Upper lobe of left lung (tissue), 6 donors: Measurements from ENCODE around the gene SLC35F3. TPM values are rescaled to one million over a fixed set of nuclear protein-coding genes. Genes with fewer than 3 reads are reported as not detected.
"Not testable (repeated sequence)": the region's sequence is repeated elsewhere in the genome, so short reads cannot be mapped to it uniquely, and the experiment has no call there.

Experiments used
- ATAC-seq, 2 donors: fragments of 200-7000 bp; cut with Tn5 transposase; one replicate each; pipeline ENCODE4 v1.9.1; 2022; ENCODE audit warnings: mild to moderate bottlenecking in 2 of 2, moderate library complexity in 2 of 2; ENCODE audit not compliant: low FRiP score in 2 of 2
- DNase-seq, 2 donors: peaks; one replicate each; pipeline ENCODE4 v3.0.0-alpha.2; 2019 to 2020
- H3K27ac ChIP-seq, 4 donors: fragments of 200-600 bp; sonication (generic); one replicate each; pipeline ENCODE4 v1.5.1; 2016 to 2019
- H3K27me3 ChIP-seq, 4 donors: fragments of 200-600 bp; sonication (generic); one replicate each; pipeline ENCODE4 v1.5.1; 2017 to 2019
- H3K36me3 ChIP-seq, 4 donors: fragments of 200-600 bp; sonication (generic); one replicate each; pipeline ENCODE4 v1.5.1; 2016 to 2019
- H3K4me1 ChIP-seq, 4 donors: fragments of 200-600 bp; sonication (generic); one replicate each; pipeline ENCODE4 v1.5.1; 2018 to 2019
- H3K4me3 ChIP-seq, 4 donors: fragments of 200-600 bp; sonication (generic); one replicate each; pipeline ENCODE4 v1.5.1; 2017 to 2019; ENCODE audit warnings: mild to moderate bottlenecking in 2 of 4, moderate library complexity in 1 of 4
- H3K9me3 ChIP-seq, 4 donors: fragments of 200-600 bp; sonication (generic); one replicate each; pipeline ENCODE4 v1.5.1; 2018 to 2019
- EP300 ChIP-seq, 4 donors: sonication (generic); formaldehyde crosslinking; IDR thresholded peaks; one replicate each; pipeline ENCODE4 v1.5.1; 2017; ENCODE audit warnings: antibody characterized with exemption in 4 of 4, control low read depth in 2 of 4
- POLR2A ChIP-seq, 4 donors: fragments of 450-650 bp; IDR thresholded peaks; one replicate each; pipeline ENCODE4 v1.5.1; 2016 to 2017; ENCODE audit warnings: antibody characterized with exemption in 4 of 4, mild to moderate bottlenecking in 2 of 4
- POLR2AphosphoS5 ChIP-seq, 2 donors: sonication (generic); formaldehyde crosslinking; IDR thresholded peaks; one replicate each; pipeline ENCODE4 v1.5.1; 2017; ENCODE audit warnings: antibody characterized with exemption in 2 of 2
- WGBS, 2 donors: methylation state at CpG; one replicate each; pipeline ENCODE4 v1.1.5; 2017 to 2018; 5-methylcytosine and 5-hydroxymethylcytosine counted together
- total RNA-seq, 6 donors: library from RNA; depleted of rRNA in 4 of 6; stranded (reverse); fragments of >200 nt in 4 of 6; gene quantifications; one replicate each; pipeline versions ENCODE4 v1.1.0 to v1.2.1, GENCODE V29; 2016 to 2021
- TF ChIP-seq, protein P1 (sequence below), 6 experiments: fragments of 450-650 bp in 4 of 6; fragments of 200-600 bp in 2 of 6; sonication (generic) in 2 of 6; IDR thresholded peaks; one replicate each; pipeline ENCODE4 v1.5.1; 2016 to 2019; ENCODE audit warnings: antibody characterized with exemption in 6 of 6
- donor health status: DM: no; HTN: no; CAD: no; lungs with moderate emphysema.
- donor health status: DM: no; HTN: yes; CAD: no; lungs with severe emphysema.

SLC35F3 gene
- total RNA-seq, 6 donors from 2014 or later, result 0.30 to 1.7 (median 0.40) TPM; not detected in 1

GRCh38 chr1:234208791-234209190, 304.3 kb downstream of the SLC35F3 start:
- no peak for ATAC-seq
- DNase-seq, result no peak
- Histone ChIP-seq H3K27ac (no peak overlapping the region), H3K27me3 (no peaks in the 10 kb centered on the region), H3K4me3 (no peak overlapping the region), H3K36me3 (no peaks in the 10 kb centered on the region), H3K4me1 (peaks cover 0 to 6% (median 2%) of the 10 kb centered on the region in 4 donors), H3K9me3 (no peaks in the 10 kb centered on the region)
- TF ChIP-seq EP300 (IDR thresholded peaks at IDR 0.05), result no peak
- TF ChIP-seq, protein P1, sequence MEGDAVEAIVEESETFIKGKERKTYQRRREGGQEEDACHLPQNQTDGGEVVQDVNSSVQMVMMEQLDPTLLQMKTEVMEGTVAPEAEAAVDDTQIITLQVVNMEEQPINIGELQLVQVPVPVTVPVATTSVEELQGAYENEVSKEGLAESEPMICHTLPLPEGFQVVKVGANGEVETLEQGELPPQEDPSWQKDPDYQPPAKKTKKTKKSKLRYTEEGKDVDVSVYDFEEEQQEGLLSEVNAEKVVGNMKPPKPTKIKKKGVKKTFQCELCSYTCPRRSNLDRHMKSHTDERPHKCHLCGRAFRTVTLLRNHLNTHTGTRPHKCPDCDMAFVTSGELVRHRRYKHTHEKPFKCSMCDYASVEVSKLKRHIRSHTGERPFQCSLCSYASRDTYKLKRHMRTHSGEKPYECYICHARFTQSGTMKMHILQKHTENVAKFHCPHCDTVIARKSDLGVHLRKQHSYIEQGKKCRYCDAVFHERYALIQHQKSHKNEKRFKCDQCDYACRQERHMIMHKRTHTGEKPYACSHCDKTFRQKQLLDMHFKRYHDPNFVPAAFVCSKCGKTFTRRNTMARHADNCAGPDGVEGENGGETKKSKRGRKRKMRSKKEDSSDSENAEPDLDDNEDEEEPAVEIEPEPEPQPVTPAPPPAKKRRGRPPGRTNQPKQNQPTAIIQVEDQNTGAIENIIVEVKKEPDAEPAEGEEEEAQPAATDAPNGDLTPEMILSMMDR (IDR thresholded peaks at IDR 0.05), result no peak
- TF ChIP-seq POLR2AphosphoS5 (IDR thresholded peaks at IDR 0.05), result no peak
- no peak for TF ChIP-seq POLR2A (IDR thresholded peaks at IDR 0.05)
- WGBS, 2 donors, result 56 to 78% methylated on average over 1 of the region's 1 CpG

- ATAC-seq, DNase-seq, H3K27ac ChIP-seq, H3K9me3 ChIP-seq, H3K27me3 ChIP-seq, H3K4me3 ChIP-seq, H3K36me3 ChIP-seq: not testable (repeated sequence)
- WGBS, 2 donors, result 93 to 95% methylated on average over 1 of the region's 1 CpG
- H3K4me1 ChIP-seq, result peaks cover 11 to 22% (median 15%) of the 10 kb centered on the region in 4 donors
Observed at GRCh38 chr1:234210429-234210828, 306.0 kb downstream of the SLC35F3 start.

GRCh38 chr1:234211855-234212254, 307.4 kb downstream of the SLC35F3 start:
- WGBS, 2 donors, result 75 to 83% methylated on average over 2 of the region's 2 CpGs
- H3K9me3 ChIP-seq, H3K36me3 ChIP-seq, H3K4me3 ChIP-seq, ATAC-seq, H3K27ac ChIP-seq, DNase-seq, H3K27me3 ChIP-seq: not testable (repeated sequence)
- peaks cover 11 to 23% (median 15%) of the 10 kb centered on the region in 4 donors for H3K4me1 ChIP-seq

GRCh38 chr1:234212764-234213657, 308.5 kb downstream of the SLC35F3 start:
- 38 to 45% methylated on average over 4 of the region's 4 CpGs for WGBS, 2 donors
- H3K27ac ChIP-seq, result no peak overlapping the region
- ATAC-seq (peak in 1 of 2 donors; percentile 57), DNase-seq (no peak)
- TF ChIP-seq, protein P1 (IDR thresholded peaks at IDR 0.05), result peak in 4 of 6 experiments; percentile 11 to 24 (median 16)
- no peak for TF ChIP-seq POLR2AphosphoS5 (IDR thresholded peaks at IDR 0.05)
- TF ChIP-seq EP300 (IDR thresholded peaks at IDR 0.05), result no peak
- no peak for TF ChIP-seq POLR2A (IDR thresholded peaks at IDR 0.05)
- peaks cover 11 to 23% (median 15%) of the 10 kb centered on the region in 4 donors for H3K4me1 ChIP-seq
- H3K27me3 ChIP-seq, result peaks cover 0 to 8% (median 2%) of the 10 kb centered on the region in 4 donors
- no peaks in the 10 kb centered on the region for H3K9me3 ChIP-seq
- no peaks in the 10 kb centered on the region for H3K36me3 ChIP-seq
- no peak overlapping the region for H3K4me3 ChIP-seq

- Histone ChIP-seq H3K36me3 (no peaks in the 10 kb centered on the region), H3K4me3 (peak overlapping the region in 3 of 4 donors; percentile 41 to 58 (median 53)), H3K27me3 (peaks cover 0 to 8% (median 2%) of the 10 kb centered on the region in 4 donors), H3K4me1 (peaks cover 11 to 23% (median 15%) of the 10 kb centered on the region in 4 donors), H3K9me3 (no peaks in the 10 kb centered on the region), H3K27ac (no peak overlapping the region)
- no peak for DNase-seq
- 14 to 15% methylated on average over 8 of the region's 8 CpGs for WGBS, 2 donors
- TF ChIP-seq POLR2AphosphoS5 (IDR thresholded peaks at IDR 0.05), result no peak
- no peak for TF ChIP-seq POLR2A (IDR thresholded peaks at IDR 0.05)
- no peak for TF ChIP-seq EP300 (IDR thresholded peaks at IDR 0.05)
- TF ChIP-seq, protein P1 (IDR thresholded peaks at IDR 0.05), result no peak
- peak in 1 of 2 donors; percentile 76 for ATAC-seq
Observed at GRCh38 chr1:234213658-234214128, 309.2 kb downstream of the SLC35F3 start.
